Activated CD8-positive, alpha-beta memory T cell treated with anti-CD3 and anti-CD28 coated beads for 36 hours (primary cell): Measurements from ENCODE around the gene CREB1. TPM values are rescaled to one million over a fixed set of nuclear protein-coding genes. Genes with fewer than 3 reads are reported as not detected.
"Not testable (repeated sequence)": the region's sequence is repeated elsewhere in the genome, so short reads cannot be mapped to it uniquely, and the experiment has no call there.

Source experiments
- CTCF ChIA-PET: fragments of 350-600 bp; sonication (Branson Sonifier 250); formaldehyde crosslinking; loops from one replicate; lab custom pipeline; 2021; ENCODE audit warnings: antibody characterized with exemption; lab: Charles Lee
- POLR2A ChIA-PET: fragments of 350-600 bp; sonication (Branson Sonifier 250); formaldehyde crosslinking; loops from one replicate; lab custom pipeline; 2021; ENCODE audit warnings: antibody characterized with exemption; lab: Charles Lee
- total RNA-seq, 2 experiments: library from RNA; stranded (reverse); gene quantifications; one replicate each; pipeline ENCODE4 v1.2.3, GENCODE V29; 2021

CREB1 gene
- 10 to 100 TPM; 95.5 to 99.1 TPM for total RNA-seq

DNA sequence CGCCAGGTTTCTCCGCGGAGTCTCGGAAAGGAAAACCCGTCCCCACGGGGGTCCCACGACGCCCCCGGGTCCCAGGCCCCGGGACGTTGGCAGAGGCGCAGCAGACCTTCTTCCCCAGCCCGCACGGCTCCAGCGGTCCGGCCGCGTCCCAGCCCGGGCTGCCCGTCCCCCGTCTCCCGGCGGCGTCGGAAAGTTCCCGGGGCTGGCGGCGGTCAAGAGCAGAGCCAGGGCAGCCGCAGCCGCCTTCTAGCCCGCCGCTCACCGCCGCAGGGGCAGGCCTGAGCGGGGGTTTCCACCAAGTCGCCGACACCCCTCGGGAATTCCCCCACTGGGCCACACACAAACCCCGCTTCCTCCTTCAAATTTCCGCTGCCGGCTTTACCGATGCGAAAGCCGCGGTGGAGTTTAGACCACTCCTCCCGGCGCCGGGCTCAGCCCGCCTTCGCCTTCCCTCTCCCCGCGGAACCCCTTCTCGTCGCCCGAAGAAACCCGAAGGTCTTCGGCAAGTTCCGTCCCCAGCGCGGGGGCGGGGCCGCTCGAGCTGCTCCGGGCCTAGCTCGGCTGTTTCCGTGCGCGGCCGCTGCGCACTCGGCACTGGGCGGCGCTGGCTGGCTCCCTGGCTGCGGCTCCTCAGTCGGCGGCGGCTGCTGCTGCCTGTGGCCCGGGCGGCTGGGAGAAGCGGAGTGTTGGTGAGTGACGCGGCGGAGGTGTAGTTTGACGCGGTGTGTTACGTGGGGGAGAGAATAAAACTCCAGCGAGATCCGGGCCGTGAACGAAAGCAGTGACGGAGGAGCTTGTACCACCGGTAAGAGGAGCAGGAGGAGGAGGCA lies at the start of gene CREB1:
TSS of gene CREB1 (plus strand) at position 633 of the 830 bp plus-strand sequence. CDS start 25,674 bp downstream, outside the sequence.
- ChIA-PET CTCF (interaction anchor here (0.6 to 2.2 kb wide), 2 partner anchors 96 to 291 kb away, joined by 3 to 8 read pairs; partner anchors contain the start of gene METTL21A), POLR2A (interaction anchor here (0.6 to 3.1 kb wide), 11 partner anchors 18 to 764 kb away, joined by 3 to 49 read pairs (median 3); partner anchors contain the start of genes CCNYL1, FASTKD2, MDH1B and METTL21A)

GRCh38 chr2:207480521-207481040 lies 49.2 kb upstream of the CREB1 start:
- CTCF ChIA-PET = no interaction called here
- POLR2A ChIA-PET = no interaction called here

GRCh38 chr2:207481924-207482323 lies 47.8 kb upstream of the CREB1 start:
- ChIA-PET POLR2A (no interaction called here), CTCF (no interaction called here)

- CTCF ChIA-PET = interaction anchor here (1.1 kb wide), 1 partner anchor 9 kb away, joined by 5 read pairs; no protein-coding TSS in a partner anchor
Measured at GRCh38 chr2:207482630-207483029, 47.1 kb upstream of the CREB1 start.

DNA sequence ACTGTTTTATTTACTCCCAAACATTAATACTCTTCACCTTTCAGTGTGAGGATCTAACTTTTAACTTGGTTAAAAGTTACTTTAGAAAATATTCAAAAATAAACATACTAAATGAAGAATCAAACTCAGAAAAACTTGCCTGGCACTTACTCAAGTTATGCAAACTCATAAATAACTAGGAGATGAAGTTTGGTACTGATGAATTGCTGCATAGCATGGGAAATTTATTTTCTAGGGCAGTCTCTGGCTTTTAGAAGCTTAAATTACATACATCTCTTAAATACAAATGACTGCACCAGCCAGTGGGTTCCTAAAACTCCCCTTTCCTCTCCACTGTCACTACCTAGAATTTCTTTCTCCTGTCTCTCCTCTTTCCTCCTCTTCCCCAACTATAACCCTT lies 46.7 kb upstream of the CREB1 start:
- CTCF ChIA-PET = interaction anchor here (1.1 kb wide), 1 partner anchor 10 kb away, joined by 5 read pairs; no protein-coding TSS in a partner anchor
- POLR2A ChIA-PET = interaction anchor here (0.7 kb wide), 1 partner anchor 240 kb away, joined by 13 read pairs; no protein-coding TSS in a partner anchor

More at GRCh38 chr2:207482630-207483029, 47.1 kb upstream of the CREB1 start:
- POLR2A ChIA-PET = no interaction called here

DNA sequence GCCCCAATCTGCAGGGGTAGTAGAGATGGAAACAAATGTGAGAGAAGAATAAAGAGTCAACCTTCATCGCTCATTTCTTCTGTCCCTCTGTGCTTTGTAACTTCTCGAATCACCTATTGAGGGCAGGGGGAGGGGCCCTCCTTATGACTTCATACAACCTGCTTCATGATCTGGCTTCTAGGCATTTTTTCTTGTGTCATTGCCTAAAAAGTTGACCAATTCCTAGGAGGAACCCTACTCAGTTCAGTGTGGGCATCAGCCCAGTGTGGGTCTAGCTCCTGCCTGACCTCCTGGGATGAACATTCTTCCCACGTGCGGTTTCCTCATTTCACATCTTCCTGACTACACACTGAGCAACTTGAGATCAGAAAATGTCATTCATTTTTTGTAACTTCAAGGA lies 46.3 kb upstream of the CREB1 start:
- ChIA-PET POLR2A (interaction anchor here (0.7 kb wide), 1 partner anchor 240 kb away, joined by 13 read pairs; no protein-coding TSS in a partner anchor), CTCF (interaction anchor here (1.1 kb wide), 1 partner anchor 10 kb away, joined by 5 read pairs; no protein-coding TSS in a partner anchor)

DNA sequence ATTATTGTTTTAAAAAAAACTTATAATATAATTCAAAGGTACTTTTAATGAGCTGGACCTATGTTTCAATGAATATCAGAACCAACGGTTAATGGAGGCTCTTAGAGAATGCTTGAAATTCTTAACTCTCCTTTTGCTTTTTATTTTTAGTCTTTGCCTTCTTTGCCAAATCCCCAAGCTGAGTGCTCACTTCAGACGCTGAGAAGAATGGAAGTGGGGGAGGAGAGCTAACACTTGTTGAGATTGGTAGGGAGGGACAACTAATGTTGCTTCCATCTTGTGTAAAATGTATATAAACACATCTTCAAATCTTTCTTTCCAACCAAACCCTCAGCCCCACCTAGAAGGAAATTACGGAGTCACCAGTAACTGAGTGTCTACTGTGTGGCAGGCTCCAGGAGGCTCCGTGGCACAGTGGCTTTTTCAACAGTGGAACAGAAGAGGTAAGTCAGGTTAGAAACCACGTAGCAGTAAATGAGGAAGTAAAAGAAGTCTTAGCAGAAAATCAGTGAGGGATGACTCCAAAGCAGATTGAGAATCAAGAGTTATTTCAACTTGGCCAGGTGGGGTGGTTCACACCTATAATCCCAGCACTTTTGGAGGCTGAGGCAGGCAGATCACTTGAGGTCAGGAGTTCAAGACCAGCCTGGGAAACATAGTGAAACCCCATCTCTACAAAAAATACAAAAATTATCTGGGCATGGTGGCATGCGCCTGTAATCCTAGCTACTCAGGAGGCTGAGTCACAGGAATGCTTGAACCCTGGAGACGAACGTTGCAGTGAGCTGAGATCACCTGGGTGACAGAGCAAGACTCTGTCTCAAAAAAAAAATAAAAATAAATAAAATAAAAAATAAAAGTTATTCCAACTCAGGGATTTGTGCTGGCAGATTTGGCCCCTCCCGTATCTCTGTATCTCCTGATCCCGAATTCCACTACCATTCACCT lies 45.0 kb upstream of the CREB1 start:
- CTCF ChIA-PET = interaction anchor here (1.0 kb wide), 1 partner anchor 9 kb away, joined by 3 read pairs; no protein-coding TSS in a partner anchor
- POLR2A ChIA-PET = no interaction called here

GRCh38 chr2:207487650-207488311 lies 42.0 kb upstream of the CREB1 start:
- CTCF ChIA-PET = no interaction called here

DNA sequence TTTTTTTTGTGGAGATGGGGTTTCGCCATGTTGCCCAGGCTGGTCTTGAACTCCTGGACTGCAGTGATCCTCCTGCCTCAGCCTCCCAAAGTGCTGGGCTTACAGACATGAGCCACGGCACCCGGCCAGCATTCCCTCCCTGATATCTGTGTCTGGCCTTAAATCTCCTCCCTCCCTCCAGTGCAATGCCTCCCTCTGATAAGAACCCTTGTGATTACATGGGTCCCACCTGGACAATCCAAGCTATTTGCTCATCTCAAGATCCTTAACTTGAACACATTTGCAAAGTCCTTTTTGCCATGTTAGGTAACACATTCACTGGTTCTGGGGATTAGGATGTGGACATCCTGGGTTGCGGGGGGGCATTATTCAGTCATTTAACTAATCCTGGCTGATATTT lies 40.5 kb upstream of the CREB1 start:
- CTCF ChIA-PET = no interaction called here
- POLR2A ChIA-PET = no interaction called here

More at GRCh38 chr2:207487650-207488311, 42.0 kb upstream of the CREB1 start:
- POLR2A ChIA-PET = no interaction called here

DNA sequence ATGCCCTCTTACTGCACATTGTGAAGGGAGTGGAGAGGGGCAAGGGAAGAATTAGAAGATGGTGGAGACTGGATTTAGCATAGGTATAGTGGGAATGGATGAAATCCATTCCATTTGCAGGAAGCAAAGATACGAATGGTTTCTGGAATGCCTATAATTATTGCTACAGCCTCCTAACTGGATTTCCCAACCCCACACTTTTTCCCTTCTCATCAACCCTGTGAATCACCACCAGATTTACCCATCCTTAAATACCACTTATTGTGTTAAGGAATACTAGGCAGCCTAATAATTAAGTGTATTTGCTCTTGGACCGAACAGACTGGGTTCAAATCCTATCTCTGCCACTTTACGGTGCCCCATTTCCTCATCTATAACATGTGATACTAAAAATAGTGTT lies 39.3 kb upstream of the CREB1 start:
- ChIA-PET CTCF (no interaction called here), POLR2A (no interaction called here)

GRCh38 chr2:207491086-207491485 lies 38.7 kb upstream of the CREB1 start:
- ChIA-PET POLR2A (no interaction called here), CTCF (no interaction called here)

GRCh38 chr2:207491956-207492355 lies 37.8 kb upstream of the CREB1 start:
- CTCF ChIA-PET = no interaction called here
- POLR2A ChIA-PET = no interaction called here

GRCh38 chr2:207492461-207492860 lies 37.3 kb upstream of the CREB1 start:
- POLR2A ChIA-PET = no interaction called here
- CTCF ChIA-PET = no interaction called here

DNA sequence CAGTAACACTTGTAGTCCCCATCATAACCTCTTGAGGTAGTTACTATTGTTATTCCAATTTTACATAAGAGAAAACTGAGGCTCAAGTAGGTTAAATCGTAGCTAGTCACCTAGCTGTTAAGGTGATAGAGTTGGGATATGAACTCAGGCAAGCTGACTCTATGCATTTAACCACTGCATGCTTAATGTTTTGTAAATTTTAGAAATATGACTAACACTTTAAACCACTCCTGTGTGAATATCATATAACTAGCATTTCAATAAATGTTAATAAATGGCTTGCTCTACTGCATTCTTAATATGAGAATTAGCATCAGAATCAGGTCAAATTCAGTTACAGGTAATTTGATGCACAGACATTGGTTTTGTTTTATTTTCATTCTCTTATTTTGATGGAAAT lies 35.6 kb upstream of the CREB1 start:
- POLR2A ChIA-PET = interaction anchor here (0.6 kb wide), 1 partner anchor 36 kb away, joined by 3 read pairs; the partner anchor contains the start of gene CREB1
- CTCF ChIA-PET = no interaction called here

GRCh38 chr2:207496936-207497335 lies 32.8 kb upstream of the CREB1 start:
- POLR2A ChIA-PET, CTCF ChIA-PET: not testable (repeated sequence)

- ChIA-PET CTCF (no interaction called here), POLR2A (no interaction called here)
Measured at GRCh38 chr2:207497596-207497995, 32.2 kb upstream of the CREB1 start.

- CTCF ChIA-PET = no interaction called here
- POLR2A ChIA-PET = no interaction called here
Measured at GRCh38 chr2:207498427-207498826, 31.3 kb upstream of the CREB1 start.

- ChIA-PET POLR2A (no interaction called here), CTCF (no interaction called here)
Measured at GRCh38 chr2:207499114-207499513, 30.6 kb upstream of the CREB1 start.
